Measurements from ENCODE around the gene HTR3D.

GRCh38 chr3:184030536-184030935, 1.0 kb upstream of the HTR3D start:
- TF ChIP-seq CTCF (conservative IDR thresholded peaks at IDR 0.05 in 1 of 2, IDR thresholded peaks at IDR 0.05 in 1 of 2; ENCODE audit: extremely low read depth in 1 of 2, insufficient read depth in 1 of 2, low read depth in 1 of 2, low read length in 2 of 2) (no peak), EZH2 (IDR thresholded peaks at IDR 0.05; ENCODE audit: borderline replicate concordance, low read length) (no peak)

All from mammary epithelial cell (primary cell).